Loucy (cell line): ENCODE data around the gene DTX1.
"Not testable (repeated sequence)": the region's sequence is repeated elsewhere in the genome, so short reads cannot be mapped to it uniquely, and the experiment has no call there.

ENCODE experiments used
- H2AFZ ChIP-seq: fragments of 200-600 bp; sonication (generic); 2 replicates; pipeline ENCODE4 v1.6.0; 2016; ENCODE audit warnings: antibody characterized with exemption, mild to moderate bottlenecking, low read length, moderate library complexity
- H3F3A ChIP-seq: fragments of 200-600 bp; 2 replicates; pipeline ENCODE4 v1.6.0; 2016; ENCODE audit warnings: antibody characterized with exemption, low read depth, mild to moderate bottlenecking
- H3K27me3 ChIP-seq: fragments of 200-600 bp; sonication (generic); 2 replicates; pipeline ENCODE4 v1.6.1; 2014; ENCODE audit warnings: low read length, mild to moderate bottlenecking; ENCODE audit not compliant: insufficient read depth, poor library complexity, severe bottlenecking
- H3K36me3 ChIP-seq: fragments of 200-600 bp; sonication (generic); 2 replicates; pipeline ENCODE4 v1.6.1; 2016; ENCODE audit warnings: low read length; ENCODE audit not compliant: insufficient read depth
- H3K4me1 ChIP-seq: fragments of 200-600 bp; sonication (generic); 2 replicates; pipeline ENCODE4 v1.5.1; 2014; ENCODE audit warnings: low read length, mild to moderate bottlenecking; ENCODE audit not compliant: insufficient read depth, poor library complexity, severe bottlenecking
- H3K4me2 ChIP-seq: fragments of 200-600 bp; sonication (generic); 2 replicates; pipeline ENCODE4 v1.6.0; 2014; ENCODE audit warnings: antibody characterized with exemption, low read length, low read depth, mild to moderate bottlenecking; ENCODE audit not compliant: poor library complexity, severe bottlenecking
- H3K4me3 ChIP-seq: fragments of 200-600 bp; sonication (generic); 2 replicates; pipeline ENCODE4 v1.5.1; 2014; ENCODE audit warnings: low read length, mild to moderate bottlenecking, mixed read lengths; ENCODE audit not compliant: poor library complexity, severe bottlenecking
- H3K79me2 ChIP-seq: fragments of 200-600 bp; sonication (generic); 2 replicates; pipeline ENCODE4 v1.6.1; 2014; ENCODE audit warnings: low read length; ENCODE audit not compliant: insufficient read depth
- H3K9ac ChIP-seq: fragments of 200-600 bp; sonication (generic); 2 replicates; pipeline ENCODE4 v1.6.0; 2014; ENCODE audit warnings: mild to moderate bottlenecking, low read depth, low read length, moderate library complexity; ENCODE audit not compliant: poor library complexity, severe bottlenecking
- H3K9me2 ChIP-seq: fragments of 200-600 bp; sonication (generic); replicated peaks from 2 replicates; pipeline ENCODE4 v1.6.1; 2016; ENCODE audit warnings: low read depth, low read length, mixed read lengths
- H3K9me3 ChIP-seq: fragments of 200-600 bp; sonication (generic); 2 replicates; pipeline ENCODE4 v1.6.1; 2014; ENCODE audit warnings: mild to moderate bottlenecking, antibody characterized with exemption, low read length, low read depth; ENCODE audit not compliant: insufficient read depth
- H4K20me1 ChIP-seq: fragments of 200-600 bp; sonication (generic); 2 replicates; pipeline ENCODE4 v1.6.0; 2014; ENCODE audit warnings: antibody characterized with exemption, low read length, mild to moderate bottlenecking; ENCODE audit not compliant: insufficient read depth, poor library complexity, severe bottlenecking
- CTCF ChIP-seq: fragments of 200-600 bp; sonication (generic); conservative IDR thresholded peaks from 2 replicates; pipeline ENCODE4 v1.5.1; 2014; ENCODE audit warnings: mild to moderate bottlenecking, antibody characterized with exemption, low read length
- EZH2phosphoT487 ChIP-seq: fragments of 200-600 bp; IDR thresholded peaks from 2 replicates; pipeline ENCODE4 v1.6.1; 2018; ENCODE audit warnings: antibody characterized with exemption, mild to moderate bottlenecking, moderate library complexity, borderline replicate concordance

The DTX1 gene

GRCh38 chr12:113140706-113141105 is 84.2 kb downstream of the DTX1 start:
- Histone ChIP-seq H3F3A (no peaks in the 10 kb centered on the region), H3K9me2 (no peaks in the 10 kb centered on the region), H2AFZ (no peak overlapping the region), H3K4me2 (no peak overlapping the region), H3K4me3 (no peak overlapping the region), H3K9ac (no peak overlapping the region), H3K79me2 (no peaks in the 10 kb centered on the region), H3K4me1 (no peaks in the 10 kb centered on the region), H3K27me3 (no peaks in the 10 kb centered on the region), H3K9me3 (no peaks in the 10 kb centered on the region), H3K36me3 (no peaks in the 10 kb centered on the region), H4K20me1 (no peaks in the 10 kb centered on the region)
- no peak for TF ChIP-seq CTCF
- no peak for TF ChIP-seq EZH2phosphoT487

GRCh38 chr12:113141716-113142115 is 85.2 kb downstream of the DTX1 start:
- not testable (repeated sequence) for H3K27me3 ChIP-seq, H3K4me2 ChIP-seq, H3K4me3 ChIP-seq, H3K9me2 ChIP-seq, H4K20me1 ChIP-seq, H3K36me3 ChIP-seq, H3F3A ChIP-seq, H3K9me3 ChIP-seq, H3K9ac ChIP-seq, H2AFZ ChIP-seq, H3K79me2 ChIP-seq, H3K4me1 ChIP-seq

- H3K4me2 ChIP-seq = no peak overlapping the region
- H3K27me3 ChIP-seq = no peaks in the 10 kb centered on the region
Observed at GRCh38 chr12:113142173-113142885, 85.8 kb downstream of the DTX1 start.

More at GRCh38 chr12:113142173-113142885, 85.8 kb downstream of the DTX1 start:
- TF ChIP-seq EZH2phosphoT487 = no peak
- no peak for TF ChIP-seq CTCF
- Histone ChIP-seq H3K4me1 (no peaks in the 10 kb centered on the region), H3K9ac (no peak overlapping the region), H4K20me1 (no peaks in the 10 kb centered on the region), H3F3A (no peaks in the 10 kb centered on the region), H3K4me3 (no peak overlapping the region), H3K9me3 (no peaks in the 10 kb centered on the region), H2AFZ (no peak overlapping the region), H3K36me3 (no peaks in the 10 kb centered on the region), H3K9me2 (no peaks in the 10 kb centered on the region), H3K79me2 (no peaks in the 10 kb centered on the region)
